ENCODE data around the gene ABCA9.

DNA sequence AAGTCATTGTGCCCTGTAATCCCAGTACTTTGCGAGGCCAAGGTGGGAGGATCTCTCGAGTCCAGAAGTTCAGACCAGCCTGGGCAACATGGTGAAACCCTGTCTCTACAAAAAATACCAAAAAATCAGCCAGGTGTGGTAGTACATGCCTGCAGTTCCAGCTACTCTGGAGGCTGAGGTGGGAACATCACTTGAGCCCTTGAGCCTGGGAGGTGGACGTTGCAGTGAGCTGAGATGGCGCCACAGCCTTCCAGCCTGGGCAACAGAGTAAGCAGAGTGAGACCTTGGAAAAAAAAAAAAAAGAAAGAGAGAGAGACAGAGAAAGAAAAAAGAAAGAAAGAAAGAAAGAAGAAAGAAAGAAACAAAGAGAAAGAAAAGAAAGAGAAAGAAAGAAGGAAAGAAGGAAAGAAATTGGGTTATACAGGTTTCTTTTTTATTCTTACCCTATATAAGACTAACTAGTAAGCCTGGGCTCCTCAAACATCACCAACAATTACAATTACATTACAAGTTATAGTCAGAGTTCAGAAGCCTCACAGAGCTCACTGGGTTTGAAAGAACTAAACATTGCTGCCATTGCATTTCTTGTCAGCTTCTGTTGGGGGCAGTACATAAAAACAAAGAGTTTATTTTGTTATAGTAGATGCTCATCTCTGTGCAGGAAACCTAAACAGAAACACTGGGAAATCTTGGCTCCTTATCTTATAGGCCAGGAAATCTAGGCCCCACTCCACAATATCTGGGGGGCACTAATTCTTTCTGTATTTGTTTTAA, 6.7 kb upstream of the ABCA9 start:
- no peak for TF ChIP-seq AGO1 (IDR thresholded peaks at IDR 0.05; ENCODE audit: low read depth, low read length, poor library complexity, severe bottlenecking)
- TF ChIP-seq SYNCRIP (IDR thresholded peaks at IDR 0.05; ENCODE audit: insufficient read depth, low read depth, low read length) = no peak
- TF ChIP-seq MTF1 (CRISPR knock-in tag; IDR thresholded peaks at IDR 0.05) = no peak
- TF ChIP-seq GMEB1 (CRISPR knock-in tag; IDR thresholded peaks at IDR 0.05; ENCODE audit: borderline replicate concordance) = no peak
- no peak for TF ChIP-seq TCF7L2 (IDR thresholded peaks at IDR 0.05; ENCODE audit: low read depth, low read length)
- TF ChIP-seq POLR2AphosphoS5 (IDR thresholded peaks at IDR 0.05; ENCODE audit: low read depth, low read length) = no peak
- 0 out of 2 replicates have a peak, but pooled peaks have one; percentile 7 for TF ChIP-seq CTCF (CRISPR knock-in tag; IDR thresholded peaks at IDR 0.05)
- no peak for TF ChIP-seq HCFC1 (IDR thresholded peaks at IDR 0.05; ENCODE audit: low read depth, low read length)
- no peak for TF ChIP-seq ZFP62 (CRISPR knock-in tag; IDR thresholded peaks at IDR 0.05)
